H1 (cell line): ENCODE measurements around the gene BLOC1S3. TPM values are rescaled to one million over a fixed set of nuclear protein-coding genes. Genes with fewer than 3 reads are reported as not detected.

Source experiments
- CTCF ChIA-PET: fragments of 300-600 bp; sonication (Branson Sonifier 250); formaldehyde crosslinking; loops from one replicate; lab custom pipeline; 2021; ENCODE audit not compliant: partially characterized antibody; lab: Charles Lee
- POLR2A ChIA-PET: fragments of 300-600 bp; sonication (Branson Sonifier 250); formaldehyde crosslinking; loops from one replicate; lab custom pipeline; 2021; ENCODE audit warnings: inconsistent platforms; ENCODE audit not compliant: partially characterized antibody; lab: Charles Lee
- DNase-seq, 2 experiments: peaks; one replicate each; pipeline versions ENCODE4 v3.0.0 to v3.0.0-alpha.2; 2010 to 2022; ENCODE audit warnings: low spot score in 2 of 2, low read depth in 1 of 2, mixed read lengths in 1 of 2
- FAIRE-seq: peaks from 2 replicates; lab custom pipeline; 2011; peaks lifted over from hg19 to GRCh38; lab: Jason Lieb, UNC
- H2AFZ ChIP-seq: 2 replicates; pipeline ENCODE4 v1.8.1; 2012; ENCODE audit warnings: low read length, inconsistent platforms
- H2AK5ac ChIP-seq: 2 replicates; pipeline ENCODE4 v1.6.1; 2013; ENCODE audit warnings: low read depth, low read length
- H2BK120ac ChIP-seq: replicated peaks from 2 replicates; pipeline ENCODE3; 2013; ENCODE audit warnings: low read depth, low read length, inconsistent platforms
- H2BK12ac ChIP-seq: 2 replicates; pipeline ENCODE4 v1.6.1; 2013; ENCODE audit warnings: low read depth, low read length
- H2BK15ac ChIP-seq: 2 replicates; pipeline ENCODE4 v1.6.1; 2013; ENCODE audit warnings: low read length
- H2BK20ac ChIP-seq: 2 replicates; pipeline ENCODE4 v1.6.1; 2013; ENCODE audit warnings: low read length
- H2BK5ac ChIP-seq: 2 replicates; pipeline ENCODE4 v1.6.1; 2013; ENCODE audit warnings: low read depth, low read length
- H3K14ac ChIP-seq: 2 replicates; pipeline ENCODE4 v1.6.1; 2013; ENCODE audit warnings: inconsistent platforms; ENCODE audit not compliant: insufficient read length
- H3K18ac ChIP-seq: 2 replicates; pipeline ENCODE4 v1.6.1; 2013; ENCODE audit warnings: low read length; ENCODE audit errors: extremely low read depth
- H3K23ac ChIP-seq: 2 replicates; pipeline ENCODE4 v1.6.1; 2013; ENCODE audit warnings: inconsistent platforms; ENCODE audit not compliant: insufficient read length
- H3K23me2 ChIP-seq: 2 replicates; pipeline ENCODE4 v1.6.1; 2013; ENCODE audit warnings: low read depth, low read length
- H3K27ac ChIP-seq: 2 replicates; pipeline ENCODE4 v1.6.1; 2011; ENCODE audit warnings: low read depth, low read length, inconsistent platforms
- H3K27me3 ChIP-seq, 4 experiments: replicated peaks in 1 of 4; 1 replicate in 1 of 4; 2 replicates in 3 of 4; pipeline versions ENCODE4 v1.6.1 to v1.8.1; 2011 to 2013; ENCODE audit warnings: low read length in 3 of 4, mild to moderate bottlenecking in 3 of 4, inconsistent platforms in 2 of 4, mixed read lengths in 2 of 4, moderate library complexity in 1 of 4; ENCODE audit not compliant: control insufficient read depth in 3 of 4, insufficient read depth in 3 of 4; ENCODE audit errors: extremely low read depth in 1 of 4
- H3K36me3 ChIP-seq, 4 experiments: 2 replicates each; pipeline versions ENCODE4 v1.6.1 to v1.8.1; 2011 to 2013; ENCODE audit warnings: mild to moderate bottlenecking in 4 of 4, low read length in 3 of 4, moderate library complexity in 2 of 4, control low read depth in 1 of 4, inconsistent platforms in 1 of 4; ENCODE audit not compliant: insufficient read depth in 4 of 4, control insufficient read depth in 2 of 4
- H3K4ac ChIP-seq: replicated peaks from 2 replicates; pipeline ENCODE3; 2013; ENCODE audit warnings: low read length, low read depth, mixed read lengths, inconsistent platforms; ENCODE audit not compliant: insufficient read length
- H3K4me1 ChIP-seq, 4 experiments: replicated peaks in 1 of 4; 1 replicate in 1 of 4; 2 replicates in 3 of 4; pipeline versions ENCODE4 v1.6.1 to v1.8.1; 2011 to 2013; ENCODE audit warnings: low read length in 3 of 4, inconsistent platforms in 2 of 4, mixed read lengths in 1 of 4; ENCODE audit not compliant: insufficient read depth in 4 of 4, control insufficient read depth in 3 of 4
- H3K4me2 ChIP-seq, 2 experiments: 2 replicates each; pipeline versions ENCODE4 v1.6.1 to v1.8.1; 2011 to 2013; ENCODE audit warnings: low read depth in 2 of 2, low read length in 2 of 2, control low read depth in 1 of 2, inconsistent platforms in 1 of 2, mild to moderate bottlenecking in 1 of 2; ENCODE audit not compliant: insufficient read depth in 1 of 2
- H3K4me3 ChIP-seq, 4 experiments: fragments of 200-600, 300-600 bp in 1 of 4; sonication (generic), shearing (Covaris generic), sonication (Bioruptor Twin) in 1 of 4; 2 replicates each; pipeline versions ENCODE4 v1.5.1 to v1.8.1; 2011 to 2016; ENCODE audit warnings: low read length in 4 of 4, low read depth in 3 of 4, control low read depth in 2 of 4, inconsistent platforms in 2 of 4, mild to moderate bottlenecking in 2 of 4, mixed read lengths in 1 of 4, moderate library complexity in 1 of 4; ENCODE audit not compliant: insufficient read depth in 2 of 4; ENCODE audit errors: extremely low read depth in 1 of 4
- H3K56ac ChIP-seq: replicated peaks from 2 replicates; pipeline ENCODE3; 2013; ENCODE audit warnings: low read depth, mild to moderate bottlenecking, mixed read lengths, low read length, inconsistent platforms; ENCODE audit not compliant: insufficient read length
- H3K79me1 ChIP-seq: 2 replicates; pipeline ENCODE4 v1.6.1; 2013; ENCODE audit warnings: low read depth, low read length, control low read depth
- H3K79me2 ChIP-seq, 2 experiments: 2 replicates each; pipeline versions ENCODE4 v1.6.1 to v1.8.1; 2012 to 2013; ENCODE audit warnings: low read length in 2 of 2, mild to moderate bottlenecking in 2 of 2, inconsistent platforms in 1 of 2; ENCODE audit not compliant: insufficient read depth in 2 of 2, control insufficient read depth in 1 of 2
- H3K9ac ChIP-seq, 4 experiments: replicated peaks in 1 of 4; 1 replicate in 1 of 4; 2 replicates in 3 of 4; pipeline versions ENCODE4 v1.6.1 to v1.8.1; 2011 to 2013; ENCODE audit warnings: low read depth in 3 of 4, low read length in 3 of 4, control low read depth in 2 of 4, mild to moderate bottlenecking in 2 of 4, moderate library complexity in 2 of 4, inconsistent platforms in 1 of 4; ENCODE audit errors: extremely low read depth in 1 of 4
- H3K9me3 ChIP-seq, 2 experiments: 2 replicates each; pipeline versions ENCODE4 v1.6.1 to v1.8.1; 2012 to 2013; ENCODE audit warnings: mild to moderate bottlenecking in 2 of 2, moderate library complexity in 2 of 2, control low read depth in 1 of 2, inconsistent platforms in 1 of 2, low read depth in 1 of 2, low read length in 1 of 2, mixed read lengths in 1 of 2; ENCODE audit not compliant: insufficient read depth in 2 of 2
- H4K20me1 ChIP-seq, 2 experiments: replicated peaks in 1 of 2; 2 replicates each; pipeline versions ENCODE3 to v1.8.1; 2011 to 2013; ENCODE audit warnings: inconsistent platforms in 2 of 2, low read length in 2 of 2, mild to moderate bottlenecking in 1 of 2; ENCODE audit not compliant: insufficient read depth in 2 of 2, control insufficient read depth in 1 of 2
- H4K5ac ChIP-seq: 2 replicates; pipeline ENCODE4 v1.6.1; 2013; ENCODE audit warnings: low read length, low read depth, mixed read lengths, inconsistent platforms; ENCODE audit not compliant: insufficient read length
- H4K8ac ChIP-seq: 2 replicates; pipeline ENCODE4 v1.8.0; 2013; ENCODE audit warnings: mild to moderate bottlenecking, moderate library complexity, low read length, inconsistent platforms; ENCODE audit not compliant: insufficient read depth; ENCODE audit errors: extremely low read depth
- H4K91ac ChIP-seq: replicated peaks from 2 replicates; pipeline ENCODE3; 2013; ENCODE audit warnings: low read length, mixed read lengths, inconsistent platforms; ENCODE audit not compliant: insufficient read length
- JUN ChIP-seq: IDR thresholded peaks from 2 replicates; pipeline ENCODE4 v1.6.1; 2011; ENCODE audit warnings: low read depth, mild to moderate bottlenecking, improper control_type of control experiment, low read length
- POLR2AphosphoS5 ChIP-seq: IDR thresholded peaks from 2 replicates; pipeline ENCODE4 v1.6.1; 2011; ENCODE audit warnings: low read depth, low read length
- WGBS, 2 experiments: shearing (Covaris generic) in 1 of 2; methylation state at CpG; one replicate each; pipeline versions ENCODE4 v1.1.6 to v1.1.7; 2013 to 2015; ENCODE audit warnings: low lambda C conversion rate in 2 of 2, mixed read lengths in 2 of 2, inconsistent platforms in 1 of 2, low coverage in 1 of 2, missing lambda C conversion rate in 1 of 2; ENCODE audit not compliant: insufficient replicate concordance in 2 of 2, insufficient coverage in 1 of 2, insufficient read length in 1 of 2; ENCODE audit errors: extremely low coverage in 1 of 2, missing lambda C conversion rate in 1 of 2; 5-methylcytosine and 5-hydroxymethylcytosine counted together
- polyA plus RNA-seq, 7 experiments: library from polyadenylated mRNA; depleted of rRNA in 3 of 7; stranded (reverse) in 5 of 7; unstranded in 2 of 7; fragments of >200 nt in 5 of 7; fragments of 200-250 nt in 2 of 7; gene quantifications; 1 replicate in 5 of 7; 2 replicates in 1 of 7; 4 replicates in 1 of 7; pipeline versions ENCODE4 v1.2.1 to v1.2.3, GENCODE V29; 2011 to 2013; ENCODE audit warnings: missing spikeins in 2 of 7, mixed read lengths in 2 of 7
- total RNA-seq: library from RNA; stranded (reverse); fragmentation: NEBNext Ultra II Directional; extraction: Animal tissue kit (Norgen Biotek cat#: 25700); gene quantifications from 2 replicates; pipeline ENCODE4 v1.2.1, GENCODE V29; 2021

BLOC1S3 gene
- total and polyA plus RNA-seq, 2 of the 8 experiments (the other 6 are each of a cell fraction or from before 2014, with no cell fraction given) = 6.0 to 6.1 TPM

- 0 out of 8 replicates have a peak, but pooled peaks cover 0 to 2% (median 0%) of the 10 kb centered on the region in 4 experiments for H3K36me3 ChIP-seq
- POLR2A ChIA-PET = interaction anchor here (0.8 to 3.5 kb wide), 6 partner anchors 13 to 193 kb away, joined by 3 to 19 read pairs (median 4); partner anchors contain the start of gene PPP1R37
- H3K23ac ChIP-seq = no peak overlapping the region
- peaks cover 16 to 45% (median 36%) of the 10 kb centered on the region in 4 experiments for H3K27me3 ChIP-seq
- no peak overlapping the region for H3K14ac ChIP-seq
- H3K9ac ChIP-seq = no peak overlapping the region
- no peak overlapping the region for H2BK5ac ChIP-seq
- H3K23me2 ChIP-seq = peaks cover 9% of the 10 kb centered on the region; the same call in 1 of the 2 replicates
- no peak overlapping the region for H2BK120ac ChIP-seq
- no peak overlapping the region for H2BK12ac ChIP-seq
- H4K20me1 ChIP-seq = peaks cover 0 to 20% of the 10 kb centered on the region in 2 experiments
- TF ChIP-seq JUN (no peak), POLR2AphosphoS5 (peak; percentile 51; the same call in 1 of the 2 replicates)
- TF ChIP-seq, all 59 proteins: peak for 1
- Histone ChIP-seq H2AFZ (no peak overlapping the region), H3K27ac (no peak overlapping the region), H3K79me2 (no peaks in the 10 kb centered on the region), H3K18ac (no peak overlapping the region), H4K91ac (no peak overlapping the region), H3K9me3 (peaks cover 0 to 8% of the 10 kb centered on the region in 2 experiments; a peak in 1 of 4 replicates), H4K5ac (no peak overlapping the region), H2BK15ac (no peak overlapping the region), H3K4me1 (peaks cover 0 to 13% (median 3%) of the 10 kb centered on the region in 4 experiments; a peak in 6 of 7 replicates), H3K4ac (no peak overlapping the region), H4K8ac (no peak overlapping the region), H3K4me2 (no peak overlapping the region), H2BK20ac (no peak overlapping the region), H3K79me1 (no peaks in the 10 kb centered on the region; the same call in 1 of the 2 replicates), H2AK5ac (no peak overlapping the region), H3K56ac (no peak overlapping the region), H3K4me3 (no peak overlapping the region)
- DNase-seq (no peak), FAIRE-seq (no peak)
- CTCF ChIA-PET = interaction anchor here (0.6 to 5.5 kb wide), 9 partner anchors 8 to 334 kb away, joined by 3 to 32 read pairs (median 4); partner anchors contain the start of genes NKPD1 and PPP1R37
- WGBS, 2 experiments = 90% methylated on average over 7 of the region's 7 CpGs; no CpG with 5 or more reads in 1 of the 2 experiments
Measured at GRCh38 chr19:45151320-45151719, 27.3 kb upstream of the BLOC1S3 start.
